ENCODE measurements around the gene AP1B1. TPM values are rescaled to one million over a fixed set of nuclear protein-coding genes. Genes with fewer than 3 reads are reported as not detected.

The AP1B1 gene
- total and polyA plus RNA-seq, 2 of the 4 experiments (the other 2 are of a cell fraction): 55.7 to 70.8 TPM

DNA sequence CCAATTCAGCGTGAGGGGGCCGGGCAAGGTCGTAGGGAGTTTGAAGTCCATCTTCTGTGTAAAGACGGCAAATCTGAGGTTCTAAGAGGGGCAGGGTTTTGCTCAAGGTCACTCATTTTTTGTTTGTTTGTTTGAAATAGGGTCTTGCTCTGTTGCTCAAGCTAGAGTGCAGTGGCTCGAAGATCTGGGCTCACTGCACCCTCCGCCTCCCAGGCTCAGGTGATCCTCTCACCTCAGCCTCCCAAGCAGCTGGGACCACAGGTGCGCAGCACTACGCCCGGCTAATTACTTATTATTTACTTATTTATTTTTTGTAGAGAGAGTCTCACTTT lies 355 bp upstream of the AP1B1 start:
- Histone ChIP-seq H3K9ac (ENCODE audit: low read depth, low read length) (peak overlapping the region; percentile 84), H3K56ac (ENCODE audit: extremely low read depth, insufficient read depth, low read length) (peak overlapping the region; percentile 88; the same call in 1 of the 2 replicates), H4K91ac (ENCODE audit: insufficient read depth, low read depth, low read length) (peak overlapping the region; percentile 84; the same call in 1 of the 2 replicates), H2BK5ac (ENCODE audit: low read depth, low read length, poor library complexity, severe bottlenecking) (peak overlapping the region; percentile 59), H3K4me2 (ENCODE audit: low read depth, low read length) (peak overlapping the region; percentile 97), H3K4ac (ENCODE audit: low read depth, low read length) (peak overlapping the region; percentile 59; the same call in 1 of the 2 replicates), H3K4me1 (ENCODE audit: control insufficient read depth, insufficient read depth, low read length) (peaks cover 8% of the 10 kb centered on the region), H4K8ac (ENCODE audit: low read depth in 2 of 2, low read length in 2 of 2) (peak overlapping the region; percentile 98 to 99), H3K9me3 (ENCODE audit: control insufficient read depth, insufficient read depth, low read length) (no peaks in the 10 kb centered on the region), H3K27me3 (ENCODE audit: control insufficient read depth, insufficient read depth, low read length) (no peaks in the 10 kb centered on the region), H2AFZ (replicated peaks; ENCODE audit: low read length, poor library complexity) (peak overlapping the region; percentile 100), H3K79me1 (ENCODE audit: low read depth in 1 of 2, low read length in 2 of 2) (peaks cover 31 to 49% of the 10 kb centered on the region in 2 experiments), H2BK120ac (ENCODE audit: low read depth, low read length) (0 out of 2 replicates have a peak overlapping the region, but pooled peaks have one; percentile 31), H3K23ac (ENCODE audit: low read depth, low read length) (no peak overlapping the region; the same call in 1 of the 2 replicates), H3K27ac (ENCODE audit: insufficient read depth, low read length) (peak overlapping the region; percentile 61), H4K5ac (ENCODE audit: low read depth, low read length) (peak overlapping the region; percentile 98), H2AK9ac (replicated peaks; ENCODE audit: low read depth, low read length, poor library complexity) (peak overlapping the region; percentile 33), H2BK20ac (ENCODE audit: low read depth, low read length) (no peak overlapping the region), H3K18ac (ENCODE audit: low read depth, low read length) (peak overlapping the region; percentile 69), H3K4me3 (ENCODE audit: insufficient read depth, low read depth, low read length) (peak overlapping the region; percentile 84), H3K36me3 (ENCODE audit: control insufficient read depth, insufficient read depth, low read length) (0 out of 2 replicates have a peak, but pooled peaks cover 4% of the 10 kb centered on the region), H2BK15ac (ENCODE audit: low read depth, low read length) (peak overlapping the region; percentile 85; the same call in 1 of the 3 replicates), H3K14ac (replicated peaks; ENCODE audit: low read depth, low read length) (peak overlapping the region; percentile 80), H4K20me1 (ENCODE audit: insufficient read depth, low read length) (peaks cover 4% of the 10 kb centered on the region; the same call in 1 of the 2 replicates), H2AK5ac (ENCODE audit: low read depth, low read length) (peak overlapping the region; percentile 51; the same call in 1 of the 2 replicates), H3K9me1 (ENCODE audit: insufficient read depth, low read length) (peaks cover 5% of the 10 kb centered on the region; the same call in 1 of the 2 replicates)
- no peak for DNase-seq
- CTCF ChIA-PET: no interaction called here
- BruUV-seq (replicated peaks): no TSS peak
- intact Hi-C loops (cut with micrococcal nuclease): no loop called here
- in situ Hi-C loops (cut with MboI; ENCODE audit: low sequenced_read_pairs): no loop called here
- peak; percentile 5; the same call in 1 of the 2 replicates for ATAC-seq (ENCODE audit: low read depth)
- dilution Hi-C loops (cut with HindIII; ENCODE audit: low sequenced_read_pairs, unreplicated experiment): no loop called here
- POLR2A ChIA-PET (ENCODE audit: unreplicated experiment): no interaction called here
- TF ChIP-seq NFE2L2 (IDR thresholded peaks at IDR 0.05; ENCODE audit: low read depth, low read length) (no peak), CHD1 (IDR thresholded peaks at IDR 0.05; ENCODE audit: low read depth, low read length) (no peak), MAZ (IDR thresholded peaks at IDR 0.05; ENCODE audit: borderline replicate concordance, low read depth, low read length) (no peak), RAD21 (IDR thresholded peaks at IDR 0.05; ENCODE audit: low read length) (no peak), MXI1 (IDR thresholded peaks at IDR 0.05; ENCODE audit: borderline replicate concordance, low read depth, low read length) (no peak), BHLHE40 (IDR thresholded peaks at IDR 0.05; ENCODE audit: low read depth, low read length) (no peak), RCOR1 (IDR thresholded peaks at IDR 0.05; ENCODE audit: insufficient replicate concordance, low read length) (no peak), RFX5 (IDR thresholded peaks at IDR 0.05; ENCODE audit: low read depth, low read length) (no peak), POLR2A (IDR thresholded peaks at IDR 0.05; ENCODE audit: low read depth, low read length) (no peak), CEBPB (IDR thresholded peaks at IDR 0.05; ENCODE audit: low read depth, low read length) (no peak)
- no CpG with 5 or more reads among the region's 9 CpGs for WGBS, 2 experiments (ENCODE audit: extremely low coverage in 2 of 2, insufficient read length in 1 of 2)

All from IMR-90 (cell line).